Measurements from ENCODE around the gene IL13RA1.

Gene IL13RA1

DNA sequence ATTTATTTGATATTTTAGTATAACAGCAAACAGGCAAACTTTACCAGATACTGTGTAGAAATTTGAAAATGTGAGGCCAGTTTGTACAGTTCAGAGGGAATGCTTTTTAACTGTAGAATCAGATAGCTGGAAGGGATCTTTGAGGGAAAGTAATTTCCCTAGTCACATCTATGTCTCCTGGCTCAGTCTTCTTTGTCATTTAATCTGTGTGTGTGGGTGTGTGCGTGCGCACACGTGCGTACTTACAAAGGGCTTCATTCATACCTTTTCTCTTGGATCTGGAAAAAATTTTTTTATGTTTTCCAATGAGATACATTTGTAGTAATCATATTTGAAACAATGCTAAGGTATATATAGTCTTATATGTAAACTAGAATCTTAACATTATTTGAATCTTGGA, 44.6 kb downstream of the IL13RA1 start:
- in situ Hi-C loops (cut with MboI; ENCODE audit: low sequenced_read_pairs), result no loop called here

DNA sequence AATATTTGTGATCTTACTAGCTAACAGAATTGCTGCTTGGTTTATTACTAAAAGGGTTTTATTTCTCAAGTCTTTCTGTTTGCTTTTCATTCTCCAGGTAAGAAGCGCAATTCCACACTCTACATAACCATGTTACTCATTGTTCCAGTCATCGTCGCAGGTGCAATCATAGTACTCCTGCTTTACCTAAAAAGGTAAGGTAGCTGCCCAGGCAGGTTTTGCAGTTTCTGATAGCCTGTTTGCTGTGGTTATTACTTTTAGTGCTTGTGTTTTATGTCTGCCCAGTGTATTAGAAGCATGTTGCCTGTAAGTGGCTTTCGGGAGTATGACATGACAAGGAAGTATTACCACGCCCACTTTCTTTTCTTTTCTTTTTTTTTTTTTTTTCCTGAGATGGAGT, 46.4 kb downstream of the IL13RA1 start:
- in situ Hi-C loops (cut with MboI; ENCODE audit: low sequenced_read_pairs), result no loop called here

DNA sequence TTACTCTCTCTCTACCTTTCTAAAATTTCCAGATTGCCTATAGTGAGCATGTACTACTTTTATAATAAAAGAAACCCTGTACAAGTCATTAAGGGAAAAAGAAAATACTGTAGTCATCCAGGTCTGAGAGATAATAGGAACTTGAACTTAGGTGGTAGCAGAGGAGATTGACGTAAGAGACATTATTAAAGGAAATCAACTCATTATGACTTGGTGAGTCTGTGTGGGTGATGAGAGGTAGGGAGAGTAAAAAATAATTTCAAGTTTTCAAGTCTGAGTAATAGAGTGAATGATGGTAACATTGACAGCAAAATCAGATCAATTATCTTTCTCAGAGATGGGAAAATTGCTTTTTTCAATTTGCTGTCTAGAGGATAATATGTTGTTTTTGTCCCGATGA, 52.2 kb downstream of the IL13RA1 start:
- in situ Hi-C loops (cut with MboI; ENCODE audit: low sequenced_read_pairs), result no loop called here

DNA sequence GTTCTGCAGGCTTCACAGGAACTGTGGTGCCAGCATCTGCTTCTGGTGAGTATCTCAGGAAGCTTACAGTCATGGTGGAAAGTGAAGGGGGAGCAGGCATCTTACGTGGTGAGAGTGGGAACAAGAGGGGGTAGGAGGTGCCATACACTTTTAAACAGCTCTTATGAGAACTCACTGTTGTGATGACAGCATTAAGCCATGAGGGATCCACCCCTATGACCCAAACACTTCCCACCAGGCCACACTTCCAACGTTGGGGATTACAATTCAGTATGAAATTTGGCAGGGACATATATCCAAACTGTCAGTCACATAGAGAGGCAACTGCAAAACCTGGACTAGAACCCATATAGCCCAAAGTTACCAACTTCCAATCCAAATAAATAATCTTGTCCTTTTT, 53.1 kb downstream of the IL13RA1 start:
- in situ Hi-C loops (cut with MboI; ENCODE audit: low sequenced_read_pairs), result no loop called here

DNA sequence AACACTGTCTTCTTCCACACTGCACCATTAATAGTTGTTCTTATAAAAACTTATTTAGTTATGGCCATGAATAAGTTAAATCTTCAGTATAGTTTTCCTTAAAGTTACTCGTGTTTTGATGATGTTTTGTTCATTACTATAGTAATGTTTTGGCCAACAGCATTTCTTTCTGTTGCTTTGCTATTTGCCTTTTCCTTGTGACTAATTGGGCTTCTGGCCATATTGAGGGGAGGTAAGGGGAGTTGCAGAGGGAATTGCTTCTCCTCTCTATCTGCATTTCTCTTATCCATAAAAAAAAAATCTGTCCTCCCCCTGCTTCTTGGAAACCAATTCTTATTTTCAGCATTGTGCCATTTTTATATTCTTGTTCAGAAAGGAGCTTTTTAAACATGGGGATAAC, 53.5 kb downstream of the IL13RA1 start:
- in situ Hi-C loops (cut with MboI; ENCODE audit: low sequenced_read_pairs), result no loop called here

DNA sequence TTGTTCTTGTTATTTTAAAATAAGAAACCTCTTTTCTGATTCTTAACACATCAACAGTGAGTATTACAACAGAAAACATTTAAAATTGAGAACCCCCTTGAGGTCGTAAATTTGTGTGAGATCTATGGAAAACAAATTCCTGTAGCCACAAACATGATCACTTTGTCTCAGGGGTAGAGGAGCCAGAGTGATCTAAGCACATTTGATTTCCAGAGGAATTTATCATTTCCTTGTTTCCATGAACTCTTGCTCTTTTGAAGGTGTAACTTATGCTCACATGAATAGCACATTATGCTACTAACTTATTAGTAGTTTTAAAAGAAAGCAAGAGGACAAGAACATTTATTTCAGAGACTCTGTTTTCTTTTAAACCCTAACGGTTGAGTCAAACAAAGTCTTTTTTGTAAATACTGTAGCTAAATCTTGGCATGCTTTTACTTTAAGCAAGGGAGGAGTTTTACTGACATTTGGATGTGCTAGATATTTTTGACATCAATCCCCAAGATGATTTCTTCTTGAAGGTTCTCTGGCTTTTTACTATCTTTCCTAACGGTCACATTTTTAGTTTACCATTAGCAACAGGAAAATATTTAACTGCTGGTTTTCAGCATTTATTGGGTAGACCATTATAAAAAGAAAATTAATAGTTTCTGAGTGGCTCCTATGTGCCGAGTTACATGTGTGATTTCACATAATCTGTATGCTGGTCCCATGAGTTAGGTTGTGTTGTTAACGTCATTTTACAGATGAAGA, 68.3 kb downstream of the IL13RA1 start:
- in situ Hi-C loops (cut with MboI; ENCODE audit: low sequenced_read_pairs), result no loop called here

DNA sequence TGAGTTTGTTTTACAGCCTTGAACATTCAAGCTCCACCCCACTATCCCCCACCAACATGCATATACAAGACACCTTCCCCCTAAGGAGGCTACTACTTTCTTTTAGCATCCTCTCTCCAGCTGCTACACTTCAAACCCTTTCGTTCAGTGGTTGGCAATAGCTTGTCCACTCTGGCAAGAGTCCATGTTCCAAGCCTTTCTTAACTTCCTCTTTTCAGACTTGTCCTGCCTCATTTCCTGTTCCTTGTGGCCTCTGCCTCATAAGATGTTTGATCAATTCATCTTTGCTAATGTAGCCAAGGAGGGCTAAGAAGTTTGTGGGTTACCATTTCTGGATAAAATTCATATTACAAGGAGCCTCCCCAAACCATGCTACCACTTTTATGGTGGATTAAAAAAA, 75.5 kb downstream of the IL13RA1 start:
- in situ Hi-C loops (cut with MboI; ENCODE audit: low sequenced_read_pairs), result loop anchor here (25.0 kb wide), 1 partner anchor 191 kb away; no protein-coding TSS in a partner anchor

DNA sequence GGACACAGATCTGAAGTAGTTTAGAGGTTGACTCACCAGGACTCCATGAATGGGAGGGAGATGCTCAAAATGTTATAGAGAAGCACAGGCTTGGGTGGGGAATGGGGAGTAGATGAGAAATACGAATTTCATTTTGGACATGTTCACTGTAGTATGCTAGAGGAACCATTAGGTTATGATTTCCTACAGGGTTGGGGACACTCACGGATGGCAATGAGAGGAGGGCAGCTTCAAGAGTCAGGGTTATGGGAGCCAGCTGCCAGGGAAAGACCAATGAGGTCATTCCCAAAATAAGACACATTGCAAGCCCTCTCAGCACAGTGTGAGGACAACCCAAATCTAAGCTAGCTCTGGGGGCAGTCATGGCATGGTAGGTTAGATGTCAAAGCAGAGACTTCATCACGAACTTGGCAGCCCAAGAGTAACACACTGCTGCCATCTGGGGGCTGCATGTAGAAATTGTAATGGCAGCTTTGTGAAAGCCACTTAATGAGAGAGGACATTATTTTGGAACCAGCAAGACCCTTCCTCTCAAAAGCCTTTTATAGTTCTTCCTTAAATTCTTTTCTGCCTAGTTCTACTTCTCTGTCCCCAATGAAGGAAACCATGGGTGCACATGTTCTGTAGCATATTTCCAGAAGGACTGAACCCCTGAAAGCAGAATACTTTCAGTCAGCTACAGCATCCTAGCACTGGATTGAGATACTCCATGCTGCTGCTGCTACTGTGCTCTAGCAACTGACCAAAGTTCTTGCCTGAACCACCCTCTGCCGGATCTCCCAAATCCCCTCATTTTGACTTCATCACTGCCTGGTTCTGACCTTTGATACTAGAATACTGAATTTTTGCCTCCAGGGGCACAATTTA, 80.0 kb downstream of the IL13RA1 start:
- in situ Hi-C loops (cut with MboI; ENCODE audit: low sequenced_read_pairs), result loop anchor here (25.0 kb wide), 1 partner anchor 195 kb away; no protein-coding TSS in a partner anchor

DNA sequence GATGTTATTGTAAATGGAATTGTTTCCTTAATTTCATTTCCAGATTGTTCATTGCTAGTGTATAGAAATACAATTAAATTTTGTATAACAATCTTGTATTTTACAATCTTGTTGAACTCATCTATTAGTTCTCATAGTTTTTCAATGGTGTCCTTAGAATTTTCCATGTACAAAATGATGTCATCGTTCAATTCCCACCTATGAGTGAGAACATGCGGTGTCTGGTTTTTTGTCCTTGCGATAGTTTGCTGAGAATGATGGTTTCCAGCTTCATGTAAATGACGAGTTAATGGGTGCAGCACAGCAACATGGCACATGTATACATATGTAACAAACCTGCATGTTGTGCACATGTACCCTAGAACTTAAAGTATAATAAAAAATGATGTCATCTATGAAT, 89.9 kb downstream of the IL13RA1 start:
- in situ Hi-C loops (cut with MboI; ENCODE audit: low sequenced_read_pairs), result loop anchor here (25.0 kb wide), 1 partner anchor 205 kb away; no protein-coding TSS in a partner anchor

DNA sequence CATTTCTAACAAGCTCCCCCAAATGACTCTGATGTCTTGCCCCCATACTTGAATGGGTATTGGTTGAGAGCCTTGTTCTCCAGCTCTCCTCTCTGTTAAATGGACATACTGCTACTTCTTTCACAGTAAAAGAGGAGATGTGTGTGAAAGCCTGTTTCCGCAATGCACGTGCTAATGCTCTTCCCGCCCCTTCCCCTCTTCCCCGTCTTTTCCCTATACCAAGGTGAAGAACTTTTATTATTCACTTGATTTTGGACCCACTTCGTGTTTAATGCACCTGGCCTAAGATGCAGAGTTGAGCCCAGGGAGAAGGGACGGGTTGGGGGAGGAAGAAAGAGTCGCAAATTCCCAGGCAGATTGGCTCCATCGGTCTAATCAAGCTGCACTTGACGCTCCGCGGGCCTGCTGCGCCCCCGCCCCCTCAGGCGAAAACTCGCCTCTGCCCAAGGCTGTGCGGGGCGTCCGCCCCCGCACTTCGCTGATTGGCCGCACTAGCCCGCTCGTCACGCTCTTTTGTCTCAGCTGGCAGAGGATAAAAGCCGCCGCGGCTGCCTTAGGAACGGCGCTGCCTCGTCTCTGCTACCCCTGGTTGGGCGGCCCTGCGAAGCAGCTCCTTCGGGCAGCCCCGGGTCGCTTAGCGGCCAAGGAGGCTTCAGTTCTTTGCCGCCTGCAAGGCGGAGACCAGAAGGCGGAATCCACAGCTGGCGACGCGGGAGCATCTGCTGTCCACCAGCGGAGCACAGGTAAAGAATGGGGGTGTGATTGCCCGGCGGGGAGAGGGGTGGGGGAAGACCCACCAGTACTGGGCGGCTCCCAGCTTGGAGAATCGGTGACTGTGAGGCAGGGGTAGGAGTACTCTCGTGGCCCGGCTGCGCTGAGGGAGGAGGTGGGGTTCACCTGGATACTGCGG, 96.1 kb downstream of the IL13RA1 start, which contains the start of gene ZCCHC12:
Gene ZCCHC12 (plus strand): TSS at position 562 of the 910 bp plus-strand sequence. CDS start 1,421 bp downstream, outside the sequence.
- in situ Hi-C loops (cut with MboI; ENCODE audit: low sequenced_read_pairs), result loop anchor here (25.0 kb wide), 1 partner anchor 211 kb away; no protein-coding TSS in a partner anchor

DNA sequence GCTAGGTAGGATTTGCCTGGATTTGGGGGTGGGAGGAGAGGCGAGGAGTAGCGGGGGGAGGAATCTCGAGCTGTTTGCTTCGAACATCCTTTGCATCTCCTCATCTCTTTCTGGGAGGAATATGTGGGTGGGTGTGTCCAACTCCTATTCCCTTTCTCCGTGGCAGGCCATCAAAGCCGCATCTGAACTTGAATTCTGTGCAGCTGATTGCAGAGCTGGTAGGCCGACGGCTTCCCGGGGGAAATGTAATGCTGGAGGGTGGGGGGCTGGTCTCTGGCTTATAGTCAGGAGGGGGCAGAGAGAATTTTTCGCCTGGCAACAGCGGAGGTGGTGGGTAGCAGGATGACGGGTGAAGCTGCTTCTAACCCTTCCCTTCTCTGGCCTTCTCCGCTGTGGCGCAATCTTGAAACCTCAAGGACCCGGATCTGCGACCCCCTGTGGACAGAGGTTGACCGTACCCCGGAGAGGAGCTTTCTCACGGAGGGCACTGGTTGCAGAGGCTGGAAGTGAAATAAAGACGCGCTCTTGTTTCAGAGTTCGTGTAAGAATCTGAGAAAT, 96.8 kb downstream of the IL13RA1 start:
- in situ Hi-C loops (cut with MboI; ENCODE audit: low sequenced_read_pairs), result loop anchor here (25.0 kb wide), 1 partner anchor 212 kb away; no protein-coding TSS in a partner anchor

DNA sequence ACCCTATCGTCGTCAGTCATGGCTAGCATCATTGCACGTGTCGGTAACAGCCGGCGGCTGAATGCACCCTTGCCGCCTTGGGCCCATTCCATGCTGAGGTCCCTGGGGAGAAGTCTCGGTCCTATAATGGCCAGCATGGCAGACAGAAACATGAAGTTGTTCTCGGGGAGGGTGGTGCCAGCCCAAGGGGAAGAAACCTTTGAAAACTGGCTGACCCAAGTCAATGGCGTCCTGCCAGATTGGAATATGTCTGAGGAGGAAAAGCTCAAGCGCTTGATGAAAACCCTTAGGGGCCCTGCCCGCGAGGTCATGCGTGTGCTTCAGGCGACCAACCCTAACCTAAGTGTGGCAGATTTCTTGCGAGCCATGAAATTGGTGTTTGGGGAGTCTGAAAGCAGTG, 97.8 kb downstream of the IL13RA1 start:
- in situ Hi-C loops (cut with MboI; ENCODE audit: low sequenced_read_pairs), result loop anchor here (25.0 kb wide), 1 partner anchor 237 kb away; the partner anchor contains the start of gene CT47C1

DNA sequence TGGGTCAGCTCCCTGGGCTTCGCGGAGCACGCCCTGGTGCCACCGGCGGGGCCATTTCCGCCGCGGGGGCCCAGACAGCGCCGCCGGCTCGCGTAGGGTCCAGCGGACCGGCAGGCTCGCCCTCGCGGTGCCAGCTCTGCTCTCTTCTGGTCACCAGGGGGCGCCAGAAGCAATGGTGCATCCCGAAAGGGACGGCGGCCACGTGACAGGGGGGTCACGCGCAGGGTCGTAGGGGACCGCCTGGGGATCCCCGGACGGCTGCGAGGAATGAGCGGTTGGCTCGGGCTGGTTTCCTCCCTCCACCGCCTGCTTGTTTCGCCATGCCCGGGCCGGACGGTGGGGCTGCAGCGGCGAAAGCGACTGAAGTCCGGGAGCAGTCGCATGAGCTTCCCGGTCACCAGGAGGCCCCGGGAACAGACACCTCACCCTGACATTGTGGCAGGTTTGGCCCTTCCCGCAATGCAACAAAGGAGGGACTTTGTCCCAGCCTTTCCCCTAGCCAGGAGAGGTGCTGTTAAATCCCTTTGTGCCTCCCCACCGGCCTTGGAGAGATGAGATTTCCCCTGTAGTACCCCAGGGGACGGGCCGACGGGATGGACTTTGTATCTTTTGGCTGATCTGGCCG, 112.0 kb downstream of the IL13RA1 start:
- in situ Hi-C loops (cut with MboI; ENCODE audit: low sequenced_read_pairs), result loop anchor here (25.0 kb wide), 1 partner anchor 223 kb away; the partner anchor contains the start of gene CT47C1

Measured in HL-60/S4 treated with retinoic acid at 250 ng/mL for 4 days and 3 days (cell line).